ENCODE results near the gene RPL3.
"Not testable (repeated sequence)": the region's sequence is repeated elsewhere in the genome, so short reads cannot be mapped to it uniquely, and the experiment has no call there.

Gene RPL3

GRCh38 chr22:39348909-39349505 lies 29.6 kb upstream of the RPL3 start:
- Histone ChIP-seq H3K27me3 (replicated peaks in 2 of 5; ENCODE audit: control insufficient read depth in 4 of 5, insufficient read depth in 5 of 5, low read length in 4 of 5) (no peaks in the 10 kb centered on the region), H3K9me3 (ENCODE audit: control extremely low read depth in 1 of 5, control insufficient read depth in 4 of 5, insufficient read depth in 2 of 5, low read depth in 1 of 5, low read length in 4 of 5) (no peaks in the 10 kb centered on the region), H3K27ac (ENCODE audit: insufficient read depth in 1 of 2, low read depth in 1 of 2, low read length in 2 of 2, poor library complexity in 1 of 2, severe bottlenecking in 2 of 2) (peak overlapping the region; percentile 62 to 82), H3K4me1 (ENCODE audit: control extremely low read depth in 1 of 4, control insufficient read depth in 4 of 4, insufficient read depth in 4 of 4, low read length in 3 of 4) (peaks cover 12 to 43% (median 37%) of the 10 kb centered on the region in 4 experiments), H3K4me3 (ENCODE audit: control insufficient read depth in 1 of 7, extremely low read depth in 1 of 7, insufficient read depth in 4 of 7, low read depth in 2 of 7, low read length in 6 of 7) (peak overlapping the region; percentile 33 to 90 (median 77)), H3K36me3 (ENCODE audit: control insufficient read depth in 4 of 4, insufficient read depth in 4 of 4, low read length in 3 of 4) (peaks cover 0 to 7% (median 0%) of the 10 kb centered on the region in 4 experiments)
- ChIA-PET POLR2A (interaction anchor here (2.2 kb wide), 1 partner anchor 30 kb away, joined by 11 read pairs; the partner anchor contains the start of gene RPL3), CTCF (interaction anchor here (0.6 to 1.4 kb wide), 8 partner anchors 15 to 180 kb away, joined by 3 to 4 read pairs (median 4); no protein-coding TSS in a partner anchor)
- 0% methylated on average over 10 of the region's 11 CpGs for WGBS (ENCODE audit: insufficient coverage)
- peak; percentile 82 to 90 (median 89) for DNase-seq

GRCh38 chr22:39345231-39345630 lies 25.8 kb upstream of the RPL3 start:
- peaks cover 5 to 22% (median 19%) of the 10 kb centered on the region in 4 experiments for H3K4me1 ChIP-seq (ENCODE audit: control extremely low read depth in 1 of 4, control insufficient read depth in 4 of 4, insufficient read depth in 4 of 4, low read length in 3 of 4)
- no peak for DNase-seq
- H3K27me3 ChIP-seq (replicated peaks in 2 of 5; ENCODE audit: control insufficient read depth in 4 of 5, insufficient read depth in 5 of 5, low read length in 4 of 5) = no peaks in the 10 kb centered on the region
- no peak overlapping the region for H3K27ac ChIP-seq (ENCODE audit: insufficient read depth in 1 of 2, low read depth in 1 of 2, low read length in 2 of 2, poor library complexity in 1 of 2, severe bottlenecking in 2 of 2)
- no peaks in the 10 kb centered on the region for H3K9me3 ChIP-seq (ENCODE audit: control extremely low read depth in 1 of 5, control insufficient read depth in 4 of 5, insufficient read depth in 2 of 5, low read depth in 1 of 5, low read length in 4 of 5)
- POLR2A ChIA-PET = interaction anchor here (0.5 to 0.6 kb wide), 2 partner anchors 26 to 53 kb away, joined by 3 to 5 read pairs; no protein-coding TSS in a partner anchor
- 90% methylated on average over 2 of the region's 4 CpGs for WGBS (ENCODE audit: insufficient coverage)
- H3K36me3 ChIP-seq (ENCODE audit: control insufficient read depth in 4 of 4, insufficient read depth in 4 of 4, low read length in 3 of 4) = no peaks in the 10 kb centered on the region
- no peak overlapping the region for H3K4me3 ChIP-seq (ENCODE audit: control insufficient read depth in 1 of 7, extremely low read depth in 1 of 7, insufficient read depth in 4 of 7, low read depth in 2 of 7, low read length in 6 of 7)
- CTCF ChIA-PET = interaction anchor here (1.0 to 3.8 kb wide), 5 partner anchors 13 to 167 kb away, joined by 3 to 24 read pairs (median 3); partner anchors contain the start of gene RPL3

DNA sequence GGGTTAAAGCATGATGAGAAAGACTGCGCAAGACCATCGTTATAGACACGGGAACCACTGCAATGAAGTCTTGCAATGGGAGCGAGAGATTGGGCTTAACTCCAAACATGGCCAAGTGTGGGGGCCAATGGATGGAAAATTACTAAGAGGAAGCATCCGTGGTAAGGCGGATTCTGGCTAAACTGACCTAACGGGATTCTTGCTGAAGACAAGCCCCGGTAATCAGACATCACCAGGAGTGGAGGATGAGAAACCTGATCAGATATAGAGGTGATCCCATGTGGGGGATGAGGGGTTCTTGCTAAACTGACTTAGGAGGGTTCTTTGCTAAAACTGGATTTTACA lies 24.6 kb upstream of the RPL3 start:
- H3K27me3 ChIP-seq (replicated peaks in 2 of 5; ENCODE audit: control insufficient read depth in 4 of 5, insufficient read depth in 5 of 5, low read length in 4 of 5) = no peaks in the 10 kb centered on the region

DNA sequence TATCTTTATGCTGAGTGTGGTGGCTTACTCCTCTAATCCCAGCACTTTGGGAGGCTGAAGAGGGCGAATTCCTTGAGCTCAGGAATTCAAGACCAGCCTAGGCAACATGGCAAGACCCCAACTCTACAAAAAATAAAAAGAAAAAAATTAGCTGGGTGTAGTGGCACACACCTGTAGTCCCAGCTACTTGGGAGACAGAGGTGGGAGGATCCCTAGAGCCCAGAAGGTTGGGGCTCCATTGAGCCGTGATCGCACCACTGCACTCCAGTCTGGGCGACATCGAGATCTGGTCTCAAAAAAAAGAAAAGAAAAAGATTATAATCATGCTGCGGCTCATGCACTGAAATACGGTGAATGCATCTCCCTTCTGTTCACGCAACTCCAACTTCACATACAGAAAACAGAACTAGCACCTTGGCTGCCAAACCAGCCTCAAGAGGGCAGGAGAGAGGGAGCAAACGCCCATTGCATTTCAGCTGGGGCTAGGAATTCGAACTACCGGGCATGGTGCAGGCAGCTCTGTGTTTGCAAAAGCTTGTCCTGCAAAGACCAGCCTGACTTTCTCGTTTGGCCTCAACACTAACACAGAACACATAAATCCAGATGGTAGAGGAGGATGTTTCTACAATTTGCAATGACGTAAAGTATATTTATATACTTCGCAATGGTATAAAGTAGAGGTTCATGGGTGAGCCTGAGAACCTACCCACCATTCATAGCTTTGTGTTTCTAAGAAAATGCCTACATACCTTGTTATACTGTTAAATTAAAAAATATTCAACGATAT lies 24.0 kb upstream of the RPL3 start:
- DNase-seq = peak; percentile 67 to 84 (median 79)
- Histone ChIP-seq H3K27ac (ENCODE audit: insufficient read depth in 1 of 2, low read depth in 1 of 2, low read length in 2 of 2, poor library complexity in 1 of 2, severe bottlenecking in 2 of 2) (no peak overlapping the region), H3K9me3 (ENCODE audit: control extremely low read depth in 1 of 5, control insufficient read depth in 4 of 5, insufficient read depth in 2 of 5, low read depth in 1 of 5, low read length in 4 of 5) (no peaks in the 10 kb centered on the region), H3K27me3 (replicated peaks in 2 of 5; ENCODE audit: control insufficient read depth in 4 of 5, insufficient read depth in 5 of 5, low read length in 4 of 5) (no peaks in the 10 kb centered on the region), H3K4me1 (ENCODE audit: control extremely low read depth in 1 of 4, control insufficient read depth in 4 of 4, insufficient read depth in 4 of 4, low read length in 3 of 4) (peaks cover 0 to 9% (median 8%) of the 10 kb centered on the region in 4 experiments), H3K36me3 (ENCODE audit: control insufficient read depth in 4 of 4, insufficient read depth in 4 of 4, low read length in 3 of 4) (no peaks in the 10 kb centered on the region), H3K4me3 (ENCODE audit: control insufficient read depth in 1 of 7, extremely low read depth in 1 of 7, insufficient read depth in 4 of 7, low read depth in 2 of 7, low read length in 6 of 7) (peak overlapping the region in 1 of 7 experiments; percentile 42)
- 12% methylated on average over 8 of the region's 15 CpGs for WGBS (ENCODE audit: insufficient coverage)
- ChIA-PET POLR2A (interaction anchor here (0.7 kb wide), 1 partner anchor 615 kb away, joined by 3 read pairs; no protein-coding TSS in a partner anchor), CTCF (interaction anchor here (0.7 to 3.8 kb wide), 17 partner anchors 9 to 208 kb away, joined by 3 to 24 read pairs (median 5); partner anchors contain the start of genes ATF4, RPL3 and TAB1)

More for the DNA sequence above, 24.6 kb upstream of the RPL3 start:
- peaks cover 5 to 15% (median 14%) of the 10 kb centered on the region in 4 experiments for H3K4me1 ChIP-seq (ENCODE audit: control extremely low read depth in 1 of 4, control insufficient read depth in 4 of 4, insufficient read depth in 4 of 4, low read length in 3 of 4)
- H3K27ac ChIP-seq (ENCODE audit: insufficient read depth in 1 of 2, low read depth in 1 of 2, low read length in 2 of 2, poor library complexity in 1 of 2, severe bottlenecking in 2 of 2) = no peak overlapping the region
- WGBS (ENCODE audit: insufficient coverage) = 92% methylated on average over 8 of the region's 8 CpGs
- no peaks in the 10 kb centered on the region for H3K36me3 ChIP-seq (ENCODE audit: control insufficient read depth in 4 of 4, insufficient read depth in 4 of 4, low read length in 3 of 4)
- DNase-seq = no peak
- ChIA-PET POLR2A (interaction anchor here (0.7 kb wide), 1 partner anchor 615 kb away, joined by 3 read pairs; no protein-coding TSS in a partner anchor), CTCF (interaction anchor here (0.7 to 3.8 kb wide), 15 partner anchors 9 to 209 kb away, joined by 3 to 24 read pairs (median 5); partner anchors contain the start of genes ATF4, RPL3 and TAB1)
- no peak overlapping the region for H3K4me3 ChIP-seq (ENCODE audit: control insufficient read depth in 1 of 7, extremely low read depth in 1 of 7, insufficient read depth in 4 of 7, low read depth in 2 of 7, low read length in 6 of 7)
- no peaks in the 10 kb centered on the region for H3K9me3 ChIP-seq (ENCODE audit: control extremely low read depth in 1 of 5, control insufficient read depth in 4 of 5, insufficient read depth in 2 of 5, low read depth in 1 of 5, low read length in 4 of 5)

DNA sequence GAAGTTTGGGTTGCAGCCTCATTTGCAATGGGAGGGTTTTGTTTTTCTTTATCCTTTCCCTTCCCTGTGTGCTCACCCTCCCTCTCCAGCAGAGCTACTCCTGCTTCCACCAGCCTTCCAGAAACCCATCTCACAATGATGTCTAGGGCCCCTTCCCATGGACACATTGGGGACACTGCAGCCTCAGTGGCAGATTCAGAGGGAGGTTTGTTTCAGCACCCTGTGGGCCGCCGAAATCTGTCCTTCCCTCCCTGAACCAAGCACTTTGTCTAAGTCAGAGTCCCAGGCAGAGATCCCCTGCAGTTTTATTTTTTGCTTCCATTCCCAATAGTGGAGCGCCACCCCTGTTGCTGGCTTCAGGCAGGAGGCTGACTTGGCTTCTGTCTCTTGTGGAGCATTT lies 21.8 kb upstream of the RPL3 start:
- Histone ChIP-seq H3K36me3 (ENCODE audit: control insufficient read depth in 4 of 4, insufficient read depth in 4 of 4, low read length in 3 of 4) (no peaks in the 10 kb centered on the region), H3K9me3 (ENCODE audit: control extremely low read depth in 1 of 5, control insufficient read depth in 4 of 5, insufficient read depth in 2 of 5, low read depth in 1 of 5, low read length in 4 of 5) (no peaks in the 10 kb centered on the region), H3K4me1 (ENCODE audit: control extremely low read depth in 1 of 4, control insufficient read depth in 4 of 4, insufficient read depth in 4 of 4, low read length in 3 of 4) (peaks cover 0 to 8% (median 7%) of the 10 kb centered on the region in 4 experiments), H3K27me3 (replicated peaks in 2 of 5; ENCODE audit: control insufficient read depth in 4 of 5, insufficient read depth in 5 of 5, low read length in 4 of 5) (no peaks in the 10 kb centered on the region), H3K4me3 (ENCODE audit: control insufficient read depth in 1 of 7, extremely low read depth in 1 of 7, insufficient read depth in 4 of 7, low read depth in 2 of 7, low read length in 6 of 7) (no peak overlapping the region), H3K27ac (ENCODE audit: insufficient read depth in 1 of 2, low read depth in 1 of 2, low read length in 2 of 2, poor library complexity in 1 of 2, severe bottlenecking in 2 of 2) (no peak overlapping the region)
- no peak for DNase-seq
- 93% methylated on average over 3 of the region's 3 CpGs for whole genome bisulfite sequencing (ENCODE audit: insufficient coverage)
- ChIA-PET POLR2A (no interaction called here), CTCF (no interaction called here)

GRCh38 chr22:39339775-39340174 lies 20.4 kb upstream of the RPL3 start:
- H3K4me3 ChIP-seq (ENCODE audit: control insufficient read depth in 1 of 7, extremely low read depth in 1 of 7, insufficient read depth in 4 of 7, low read depth in 2 of 7, low read length in 6 of 7); H3K27me3 ChIP-seq (replicated peaks in 2 of 5; ENCODE audit: control insufficient read depth in 4 of 5, insufficient read depth in 5 of 5, low read length in 4 of 5); H3K36me3 ChIP-seq (ENCODE audit: control insufficient read depth in 4 of 4, insufficient read depth in 4 of 4, low read length in 3 of 4); H3K27ac ChIP-seq (ENCODE audit: insufficient read depth in 1 of 2, low read depth in 1 of 2, low read length in 2 of 2, poor library complexity in 1 of 2, severe bottlenecking in 2 of 2); DNase-seq; H3K9me3 ChIP-seq (ENCODE audit: control extremely low read depth in 1 of 5, control insufficient read depth in 4 of 5, insufficient read depth in 2 of 5, low read depth in 1 of 5, low read length in 4 of 5); H3K4me1 ChIP-seq (ENCODE audit: control extremely low read depth in 1 of 4, control insufficient read depth in 4 of 4, insufficient read depth in 4 of 4, low read length in 3 of 4): not testable (repeated sequence)
- POLR2A ChIA-PET = interaction anchor here (1.0 kb wide), 1 partner anchor 25 kb away, joined by 5 read pairs; no protein-coding TSS in a partner anchor
- CTCF ChIA-PET = interaction anchor here (0.8 to 1.2 kb wide), 2 partner anchors 10 to 20 kb away, joined by 3 to 4 read pairs; partner anchors contain the start of gene RPL3
- WGBS (ENCODE audit: insufficient coverage) = no CpG with 5 or more reads among the region's 7 CpGs

All from common myeloid progenitor, CD34-positive (primary cell).